ENCODE data around the gene GRSF1.

GRSF1 gene

GRCh38 chr4:70818921-70819320, 20.8 kb downstream of the GRSF1 start:
- Histone ChIP-seq H3K4me3 (ENCODE audit: low read length) (no peak overlapping the region), H3K4me1 (ENCODE audit: insufficient read depth, low read length) (no peaks in the 10 kb centered on the region), H3K27me3 (ENCODE audit: insufficient read depth, low read length) (no peaks in the 10 kb centered on the region), H3K9me3 (ENCODE audit: low read length) (peaks cover 5% of the 10 kb centered on the region), H3K36me3 (ENCODE audit: insufficient read depth, low read length) (peaks cover 51% of the 10 kb centered on the region), H2AFZ (ENCODE audit: low read depth, low read length) (no peak overlapping the region)

- Histone ChIP-seq H2AFZ (ENCODE audit: low read depth, low read length) (no peak overlapping the region), H3K27me3 (ENCODE audit: insufficient read depth, low read length) (no peaks in the 10 kb centered on the region), H3K9me3 (ENCODE audit: low read length) (peaks cover 5% of the 10 kb centered on the region), H3K4me1 (ENCODE audit: insufficient read depth, low read length) (no peaks in the 10 kb centered on the region), H3K36me3 (ENCODE audit: insufficient read depth, low read length) (peaks cover 46% of the 10 kb centered on the region), H3K4me3 (ENCODE audit: low read length) (no peak overlapping the region)
Measured at GRCh38 chr4:70818173-70818855, 21.4 kb downstream of the GRSF1 start.

- H3K4me3 ChIP-seq (ENCODE audit: low read length): no peak overlapping the region
- no peak overlapping the region for H2AFZ ChIP-seq (ENCODE audit: low read depth, low read length)
- no peaks in the 10 kb centered on the region for H3K4me1 ChIP-seq (ENCODE audit: insufficient read depth, low read length)
- peaks cover 36% of the 10 kb centered on the region for H3K36me3 ChIP-seq (ENCODE audit: insufficient read depth, low read length)
- H3K9me3 ChIP-seq (ENCODE audit: low read length): peaks cover 5% of the 10 kb centered on the region
- no peaks in the 10 kb centered on the region for H3K27me3 ChIP-seq (ENCODE audit: insufficient read depth, low read length)
Measured at GRCh38 chr4:70816894-70817293, 22.8 kb downstream of the GRSF1 start.

GRCh38 chr4:70815370-70815769, 24.3 kb downstream of the GRSF1 start:
- Histone ChIP-seq H3K4me3 (ENCODE audit: low read length) (no peak overlapping the region), H3K4me1 (ENCODE audit: insufficient read depth, low read length) (no peaks in the 10 kb centered on the region), H3K27me3 (ENCODE audit: insufficient read depth, low read length) (no peaks in the 10 kb centered on the region), H2AFZ (ENCODE audit: low read depth, low read length) (no peak overlapping the region), H3K9me3 (ENCODE audit: low read length) (peaks cover 5% of the 10 kb centered on the region), H3K36me3 (ENCODE audit: insufficient read depth, low read length) (peaks cover 24% of the 10 kb centered on the region)

GRCh38 chr4:70808151-70808550, 31.5 kb downstream of the GRSF1 start:
- no peak overlapping the region for H3K4me3 ChIP-seq (ENCODE audit: low read length)
- H3K36me3 ChIP-seq (ENCODE audit: insufficient read depth, low read length): peaks cover 31% of the 10 kb centered on the region
- no peaks in the 10 kb centered on the region for H3K4me1 ChIP-seq (ENCODE audit: insufficient read depth, low read length)
- H2AFZ ChIP-seq (ENCODE audit: low read depth, low read length): no peak overlapping the region
- H3K27me3 ChIP-seq (ENCODE audit: insufficient read depth, low read length): no peaks in the 10 kb centered on the region
- no peaks in the 10 kb centered on the region for H3K9me3 ChIP-seq (ENCODE audit: low read length)

- Histone ChIP-seq H3K9me3 (ENCODE audit: low read length) (no peaks in the 10 kb centered on the region), H3K36me3 (ENCODE audit: insufficient read depth, low read length) (peaks cover 69% of the 10 kb centered on the region), H2AFZ (ENCODE audit: low read depth, low read length) (no peak overlapping the region), H3K27me3 (ENCODE audit: insufficient read depth, low read length) (no peaks in the 10 kb centered on the region), H3K4me1 (ENCODE audit: insufficient read depth, low read length) (no peaks in the 10 kb centered on the region), H3K4me3 (ENCODE audit: low read length) (no peak overlapping the region)
Measured at GRCh38 chr4:70802928-70803580, 36.6 kb downstream of the GRSF1 start.

- Histone ChIP-seq H3K36me3 (ENCODE audit: insufficient read depth, low read length) (peaks cover 66% of the 10 kb centered on the region), H3K9me3 (ENCODE audit: low read length) (no peaks in the 10 kb centered on the region), H3K4me3 (ENCODE audit: low read length) (no peak overlapping the region), H2AFZ (ENCODE audit: low read depth, low read length) (no peak overlapping the region), H3K27me3 (ENCODE audit: insufficient read depth, low read length) (no peaks in the 10 kb centered on the region), H3K4me1 (ENCODE audit: insufficient read depth, low read length) (no peaks in the 10 kb centered on the region)
Measured at GRCh38 chr4:70801265-70801809, 38.4 kb downstream of the GRSF1 start.

- Histone ChIP-seq H2AFZ (ENCODE audit: low read depth, low read length) (no peak overlapping the region), H3K4me3 (ENCODE audit: low read length) (no peak overlapping the region), H3K4me1 (ENCODE audit: insufficient read depth, low read length) (no peaks in the 10 kb centered on the region), H3K36me3 (ENCODE audit: insufficient read depth, low read length) (peaks cover 86% of the 10 kb centered on the region), H3K9me3 (ENCODE audit: low read length) (no peaks in the 10 kb centered on the region), H3K27me3 (ENCODE audit: insufficient read depth, low read length) (no peaks in the 10 kb centered on the region)
Measured at GRCh38 chr4:70793626-70794025, 46.1 kb downstream of the GRSF1 start.

GRCh38 chr4:70788733-70789132, 51.0 kb downstream of the GRSF1 start:
- Histone ChIP-seq H3K27me3 (ENCODE audit: insufficient read depth, low read length) (no peaks in the 10 kb centered on the region), H3K9me3 (ENCODE audit: low read length) (no peaks in the 10 kb centered on the region), H3K4me1 (ENCODE audit: insufficient read depth, low read length) (no peaks in the 10 kb centered on the region), H3K36me3 (ENCODE audit: insufficient read depth, low read length) (peaks cover 76% of the 10 kb centered on the region), H2AFZ (ENCODE audit: low read depth, low read length) (no peak overlapping the region), H3K4me3 (ENCODE audit: low read length) (no peak overlapping the region)

GRCh38 chr4:70787496-70787895, 52.2 kb downstream of the GRSF1 start:
- H2AFZ ChIP-seq (ENCODE audit: low read depth, low read length): no peak overlapping the region
- no peaks in the 10 kb centered on the region for H3K27me3 ChIP-seq (ENCODE audit: insufficient read depth, low read length)
- H3K9me3 ChIP-seq (ENCODE audit: low read length): no peaks in the 10 kb centered on the region
- peaks cover 76% of the 10 kb centered on the region for H3K36me3 ChIP-seq (ENCODE audit: insufficient read depth, low read length)
- H3K4me3 ChIP-seq (ENCODE audit: low read length): no peak overlapping the region
- no peaks in the 10 kb centered on the region for H3K4me1 ChIP-seq (ENCODE audit: insufficient read depth, low read length)

GRCh38 chr4:70783096-70783495, 56.6 kb downstream of the GRSF1 start:
- H3K4me1 ChIP-seq (ENCODE audit: insufficient read depth, low read length): no peaks in the 10 kb centered on the region
- H3K4me3 ChIP-seq (ENCODE audit: low read length): no peak overlapping the region
- H2AFZ ChIP-seq (ENCODE audit: low read depth, low read length): no peak overlapping the region
- H3K9me3 ChIP-seq (ENCODE audit: low read length): no peaks in the 10 kb centered on the region
- peaks cover 76% of the 10 kb centered on the region for H3K36me3 ChIP-seq (ENCODE audit: insufficient read depth, low read length)
- no peaks in the 10 kb centered on the region for H3K27me3 ChIP-seq (ENCODE audit: insufficient read depth, low read length)

- no peaks in the 10 kb centered on the region for H3K27me3 ChIP-seq (ENCODE audit: insufficient read depth, low read length)
- H3K36me3 ChIP-seq (ENCODE audit: insufficient read depth, low read length): peaks cover 73% of the 10 kb centered on the region
- no peak overlapping the region for H3K4me3 ChIP-seq (ENCODE audit: low read length)
- no peaks in the 10 kb centered on the region for H3K4me1 ChIP-seq (ENCODE audit: insufficient read depth, low read length)
- no peak overlapping the region for H2AFZ ChIP-seq (ENCODE audit: low read depth, low read length)
- no peaks in the 10 kb centered on the region for H3K9me3 ChIP-seq (ENCODE audit: low read length)
Measured at GRCh38 chr4:70778888-70779422, 60.7 kb downstream of the GRSF1 start.

- H3K36me3 ChIP-seq (ENCODE audit: insufficient read depth, low read length): peaks cover 68% of the 10 kb centered on the region
- no peaks in the 10 kb centered on the region for H3K27me3 ChIP-seq (ENCODE audit: insufficient read depth, low read length)
Measured at GRCh38 chr4:70772929-70773555, 66.6 kb downstream of the GRSF1 start.

More at GRCh38 chr4:70772929-70773555, 66.6 kb downstream of the GRSF1 start:
- Histone ChIP-seq H2AFZ (ENCODE audit: low read depth, low read length) (no peak overlapping the region), H3K9me3 (ENCODE audit: low read length) (no peaks in the 10 kb centered on the region), H3K4me3 (ENCODE audit: low read length) (no peak overlapping the region), H3K4me1 (ENCODE audit: insufficient read depth, low read length) (no peaks in the 10 kb centered on the region)

All from neuron (in vitro differentiated cells).